ENCODE measurements around the gene SS18L1.

DNA sequence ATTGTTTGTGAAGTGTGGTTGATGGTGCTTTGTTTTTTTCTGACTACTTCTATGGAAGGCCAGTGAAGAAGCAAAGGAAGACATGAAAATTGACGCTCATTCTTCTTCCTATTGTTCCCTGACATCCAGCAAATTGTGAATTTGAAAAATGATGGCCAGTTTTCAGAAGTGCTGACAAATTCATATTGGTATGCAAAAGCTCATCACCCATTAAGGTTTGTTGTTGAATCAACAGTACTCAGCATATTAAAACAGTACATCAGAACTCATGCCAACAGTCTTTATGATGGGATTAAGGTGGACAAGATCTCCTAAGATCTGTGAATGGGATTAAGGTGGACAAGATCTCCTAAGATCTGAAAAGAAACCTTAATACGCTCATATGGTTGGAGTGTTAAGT is 38.2 kb downstream of the SS18L1 start:
- TF ChIP-seq, protein P1, sequence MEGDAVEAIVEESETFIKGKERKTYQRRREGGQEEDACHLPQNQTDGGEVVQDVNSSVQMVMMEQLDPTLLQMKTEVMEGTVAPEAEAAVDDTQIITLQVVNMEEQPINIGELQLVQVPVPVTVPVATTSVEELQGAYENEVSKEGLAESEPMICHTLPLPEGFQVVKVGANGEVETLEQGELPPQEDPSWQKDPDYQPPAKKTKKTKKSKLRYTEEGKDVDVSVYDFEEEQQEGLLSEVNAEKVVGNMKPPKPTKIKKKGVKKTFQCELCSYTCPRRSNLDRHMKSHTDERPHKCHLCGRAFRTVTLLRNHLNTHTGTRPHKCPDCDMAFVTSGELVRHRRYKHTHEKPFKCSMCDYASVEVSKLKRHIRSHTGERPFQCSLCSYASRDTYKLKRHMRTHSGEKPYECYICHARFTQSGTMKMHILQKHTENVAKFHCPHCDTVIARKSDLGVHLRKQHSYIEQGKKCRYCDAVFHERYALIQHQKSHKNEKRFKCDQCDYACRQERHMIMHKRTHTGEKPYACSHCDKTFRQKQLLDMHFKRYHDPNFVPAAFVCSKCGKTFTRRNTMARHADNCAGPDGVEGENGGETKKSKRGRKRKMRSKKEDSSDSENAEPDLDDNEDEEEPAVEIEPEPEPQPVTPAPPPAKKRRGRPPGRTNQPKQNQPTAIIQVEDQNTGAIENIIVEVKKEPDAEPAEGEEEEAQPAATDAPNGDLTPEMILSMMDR (conservative IDR thresholded peaks at IDR 0.05; ENCODE audit: low read length), result no peak
- TF ChIP-seq EZH2phosphoT487 (IDR thresholded peaks at IDR 0.05; ENCODE audit: borderline replicate concordance), result no peak
